Neural cell (in vitro differentiated cells): ENCODE measurements around the gene DTD1. TPM values are rescaled to one million over a fixed set of nuclear protein-coding genes. Genes with fewer than 3 reads are reported as not detected.

Source experiments
- H2AFZ ChIP-seq: fragments of 200-600, 300-800 bp; sonication (generic), shearing (Covaris generic); 2 replicates; pipeline ENCODE4 v1.6.0; 2014; ENCODE audit warnings: low read depth, mild to moderate bottlenecking, antibody characterized with exemption, low read length, moderate library complexity
- H3F3A ChIP-seq: fragments of 200-600 bp; shearing (Covaris generic); 2 replicates; pipeline ENCODE4 v1.6.1; 2016; ENCODE audit warnings: mild to moderate bottlenecking, moderate library complexity, mixed read lengths, antibody characterized with exemption, low read length; ENCODE audit not compliant: insufficient read depth, poor library complexity, severe bottlenecking
- H3K27ac ChIP-seq: fragments of 200-600, 300-800 bp; sonication (generic), shearing (Covaris generic); 2 replicates; pipeline ENCODE4 v1.5.1; 2014; ENCODE audit warnings: mild to moderate bottlenecking, low read length, moderate library complexity
- H3K27me3 ChIP-seq: fragments of 300-800, 200-600 bp; sonication (generic), shearing (Covaris generic); 2 replicates; pipeline ENCODE4 v1.6.0; 2014; ENCODE audit warnings: mild to moderate bottlenecking, low read depth, low read length, moderate library complexity; ENCODE audit not compliant: insufficient read depth
- H3K36me3 ChIP-seq: fragments of 300-800, 200-600 bp; sonication (generic), shearing (Covaris generic); 2 replicates; pipeline ENCODE4 v1.5.1; 2014; ENCODE audit warnings: mild to moderate bottlenecking, antibody characterized with exemption, low read length, moderate library complexity; ENCODE audit not compliant: insufficient read depth
- H3K4me2 ChIP-seq: fragments of 300-800, 200-600 bp; sonication (generic), shearing (Covaris generic); 2 replicates; pipeline ENCODE4 v1.6.0; 2014; ENCODE audit warnings: mild to moderate bottlenecking, low read length
- H3K4me3 ChIP-seq: fragments of 300-800, 200-600 bp; sonication (generic), shearing (Covaris generic); 2 replicates; pipeline ENCODE4 v1.5.1; 2014; ENCODE audit warnings: mild to moderate bottlenecking, low read length, moderate library complexity
- H3K79me2 ChIP-seq: fragments of 200-600 bp; shearing (Covaris generic); replicated peaks from 2 replicates; pipeline ENCODE4 v1.6.0; 2014; ENCODE audit warnings: mild to moderate bottlenecking, low read length, moderate library complexity; ENCODE audit not compliant: insufficient read depth
- H3K9ac ChIP-seq: fragments of 300-800, 200-600 bp; sonication (generic), shearing (Covaris generic); 2 replicates; pipeline ENCODE4 v1.6.1; 2016; ENCODE audit warnings: mild to moderate bottlenecking, low read length, mixed read lengths
- H3K9me2 ChIP-seq: fragments of 200-600 bp; shearing (Covaris generic); 2 replicates; pipeline ENCODE4 v1.6.1; 2016; ENCODE audit warnings: mild to moderate bottlenecking, low read length, mixed read lengths; ENCODE audit not compliant: insufficient read depth
- H3K9me3 ChIP-seq: fragments of 200-600, 300-800 bp; sonication (generic), shearing (Covaris generic); 2 replicates; pipeline ENCODE4 v1.6.1; 2016; ENCODE audit warnings: mild to moderate bottlenecking, mixed run types, low read length, moderate library complexity, mixed read lengths
- H4K20me1 ChIP-seq: fragments of 200-600 bp; shearing (Covaris generic); 2 replicates; pipeline ENCODE4 v1.6.1; 2016; ENCODE audit warnings: mild to moderate bottlenecking, mixed run types; ENCODE audit not compliant: insufficient read depth
- EP300 ChIP-seq: fragments of 450-650 bp; conservative IDR thresholded peaks from 2 replicates; pipeline ENCODE4 v1.6.1; 2014; ENCODE audit warnings: antibody characterized with exemption, mild to moderate bottlenecking, moderate library complexity; ENCODE audit not compliant: poor library complexity, severe bottlenecking
- EZH2 ChIP-seq: fragments of 200-600, 300-800 bp; shearing (Covaris generic), sonication (generic); IDR thresholded peaks from 2 replicates; pipeline ENCODE4 v1.6.1; 2014; ENCODE audit warnings: antibody characterized with exemption, low read length, borderline replicate concordance, mild to moderate bottlenecking; ENCODE audit not compliant: insufficient read depth, poor library complexity, severe bottlenecking
- MXI1 ChIP-seq: fragments of 450-650 bp; conservative IDR thresholded peaks from 2 replicates; pipeline ENCODE4 v1.6.1; 2014; ENCODE audit warnings: antibody characterized with exemption, mild to moderate bottlenecking; ENCODE audit not compliant: poor library complexity, severe bottlenecking
- POLR2AphosphoS5 ChIP-seq: IDR thresholded peaks from 2 replicates; pipeline ENCODE4 v1.6.1; 2012
- RAD21 ChIP-seq: fragments of 450-650 bp; conservative IDR thresholded peaks from 2 replicates; pipeline ENCODE4 v1.6.1; 2014; ENCODE audit warnings: antibody characterized with exemption, mild to moderate bottlenecking, moderate library complexity
- SMC3 ChIP-seq: fragments of 450-650 bp; conservative IDR thresholded peaks from 2 replicates; pipeline ENCODE4 v1.6.1; 2014; ENCODE audit warnings: antibody characterized with exemption, mild to moderate bottlenecking, moderate library complexity; ENCODE audit not compliant: poor library complexity
- TAF1 ChIP-seq: IDR thresholded peaks from 2 replicates; pipeline ENCODE4 v1.6.1; 2012; ENCODE audit warnings: low read depth
- polyA plus RNA-seq: library from polyadenylated mRNA; depleted of rRNA; stranded (reverse); fragments of >200 nt; gene quantifications from 2 replicates; pipeline ENCODE4 v1.2.3, GENCODE V29; 2014
- TF ChIP-seq, protein P1 (sequence below): IDR thresholded peaks from 2 replicates; pipeline ENCODE4 v1.6.1; 2012; ENCODE audit warnings: borderline replicate concordance
- TF ChIP-seq, protein P2 (sequence below): fragments of 450-650 bp; IDR thresholded peaks from 2 replicates; pipeline ENCODE4 v1.5.1; 2014; ENCODE audit warnings: antibody characterized with exemption, mild to moderate bottlenecking, moderate library complexity; ENCODE audit not compliant: poor library complexity, severe bottlenecking

DTD1 gene
- polyA plus RNA-seq, 1 donor from 2014 or later, result 337 TPM

DNA sequence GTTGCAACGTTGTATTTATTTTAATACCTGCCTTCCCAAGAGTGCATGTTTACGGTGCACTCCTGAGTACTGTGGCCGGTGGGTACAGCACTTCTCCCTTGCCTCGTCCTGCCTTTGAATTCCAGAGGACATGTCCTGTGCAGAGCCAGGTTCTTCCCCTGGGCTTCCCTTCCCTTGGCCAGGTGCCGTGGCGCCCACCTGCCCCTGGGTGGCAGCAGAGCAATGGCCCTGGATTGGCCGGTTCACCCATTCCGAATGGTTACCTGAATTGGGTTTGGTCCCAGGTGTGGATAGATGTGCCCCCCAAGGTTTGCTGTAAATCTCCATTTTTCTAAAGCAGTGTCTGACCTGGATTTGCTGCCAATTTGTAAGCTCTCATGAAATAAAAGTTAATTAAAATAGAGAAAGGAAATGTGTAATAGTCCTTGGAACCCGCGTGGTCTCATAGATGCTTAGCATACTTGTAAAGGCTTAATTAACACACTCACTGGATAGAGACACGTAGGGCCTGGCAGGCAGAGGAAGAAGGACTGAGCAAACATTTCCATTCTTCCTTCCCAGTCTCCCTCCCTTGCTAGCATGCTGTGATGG, 40.6 kb downstream of the DTD1 start:
- no peaks in the 10 kb centered on the region for H4K20me1 ChIP-seq

DNA sequence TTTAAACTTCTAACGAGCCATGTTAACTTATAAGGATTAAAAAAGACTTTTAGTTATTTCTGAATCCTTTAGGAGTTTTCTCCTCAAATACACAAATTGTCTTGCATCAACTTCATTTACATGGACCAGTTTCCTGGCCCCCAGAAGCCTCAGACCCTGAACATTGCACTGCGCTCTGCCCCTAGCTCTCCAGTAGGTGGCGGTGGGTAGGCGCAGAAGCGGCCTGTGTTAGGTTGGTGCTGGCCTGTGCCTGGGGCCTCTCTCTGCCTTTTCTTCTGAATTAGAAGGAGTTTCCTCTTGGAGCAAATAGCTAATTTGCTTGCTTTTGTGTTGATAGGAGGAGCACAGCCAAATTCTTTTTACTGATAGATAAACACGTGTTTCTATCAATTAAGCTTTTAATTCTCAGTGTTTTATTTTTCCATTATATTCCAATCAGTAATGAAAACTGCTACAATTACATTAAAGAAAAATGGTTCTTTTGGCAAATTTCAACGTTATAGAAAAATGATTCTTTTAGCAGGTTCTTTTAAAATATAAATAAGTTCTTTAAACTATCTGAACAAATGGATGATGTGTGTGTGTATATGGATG, 44.4 kb downstream of the DTD1 start:
- Histone ChIP-seq H3K9me3 (no peaks in the 10 kb centered on the region), H3F3A (no peaks in the 10 kb centered on the region), H2AFZ (no peak overlapping the region), H3K36me3 (no peaks in the 10 kb centered on the region), H3K27ac (no peak overlapping the region), H3K4me3 (no peak overlapping the region), H3K9ac (no peak overlapping the region), H3K79me2 (no peaks in the 10 kb centered on the region), H3K4me2 (no peak overlapping the region), H3K9me2 (no peaks in the 10 kb centered on the region), H4K20me1 (no peaks in the 10 kb centered on the region), H3K27me3 (no peaks in the 10 kb centered on the region)
- TF ChIP-seq, protein P1, sequence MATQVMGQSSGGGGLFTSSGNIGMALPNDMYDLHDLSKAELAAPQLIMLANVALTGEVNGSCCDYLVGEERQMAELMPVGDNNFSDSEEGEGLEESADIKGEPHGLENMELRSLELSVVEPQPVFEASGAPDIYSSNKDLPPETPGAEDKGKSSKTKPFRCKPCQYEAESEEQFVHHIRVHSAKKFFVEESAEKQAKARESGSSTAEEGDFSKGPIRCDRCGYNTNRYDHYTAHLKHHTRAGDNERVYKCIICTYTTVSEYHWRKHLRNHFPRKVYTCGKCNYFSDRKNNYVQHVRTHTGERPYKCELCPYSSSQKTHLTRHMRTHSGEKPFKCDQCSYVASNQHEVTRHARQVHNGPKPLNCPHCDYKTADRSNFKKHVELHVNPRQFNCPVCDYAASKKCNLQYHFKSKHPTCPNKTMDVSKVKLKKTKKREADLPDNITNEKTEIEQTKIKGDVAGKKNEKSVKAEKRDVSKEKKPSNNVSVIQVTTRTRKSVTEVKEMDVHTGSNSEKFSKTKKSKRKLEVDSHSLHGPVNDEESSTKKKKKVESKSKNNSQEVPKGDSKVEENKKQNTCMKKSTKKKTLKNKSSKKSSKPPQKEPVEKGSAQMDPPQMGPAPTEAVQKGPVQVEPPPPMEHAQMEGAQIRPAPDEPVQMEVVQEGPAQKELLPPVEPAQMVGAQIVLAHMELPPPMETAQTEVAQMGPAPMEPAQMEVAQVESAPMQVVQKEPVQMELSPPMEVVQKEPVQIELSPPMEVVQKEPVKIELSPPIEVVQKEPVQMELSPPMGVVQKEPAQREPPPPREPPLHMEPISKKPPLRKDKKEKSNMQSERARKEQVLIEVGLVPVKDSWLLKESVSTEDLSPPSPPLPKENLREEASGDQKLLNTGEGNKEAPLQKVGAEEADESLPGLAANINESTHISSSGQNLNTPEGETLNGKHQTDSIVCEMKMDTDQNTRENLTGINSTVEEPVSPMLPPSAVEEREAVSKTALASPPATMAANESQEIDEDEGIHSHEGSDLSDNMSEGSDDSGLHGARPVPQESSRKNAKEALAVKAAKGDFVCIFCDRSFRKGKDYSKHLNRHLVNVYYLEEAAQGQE, result no peak
- TF ChIP-seq, protein P2, sequence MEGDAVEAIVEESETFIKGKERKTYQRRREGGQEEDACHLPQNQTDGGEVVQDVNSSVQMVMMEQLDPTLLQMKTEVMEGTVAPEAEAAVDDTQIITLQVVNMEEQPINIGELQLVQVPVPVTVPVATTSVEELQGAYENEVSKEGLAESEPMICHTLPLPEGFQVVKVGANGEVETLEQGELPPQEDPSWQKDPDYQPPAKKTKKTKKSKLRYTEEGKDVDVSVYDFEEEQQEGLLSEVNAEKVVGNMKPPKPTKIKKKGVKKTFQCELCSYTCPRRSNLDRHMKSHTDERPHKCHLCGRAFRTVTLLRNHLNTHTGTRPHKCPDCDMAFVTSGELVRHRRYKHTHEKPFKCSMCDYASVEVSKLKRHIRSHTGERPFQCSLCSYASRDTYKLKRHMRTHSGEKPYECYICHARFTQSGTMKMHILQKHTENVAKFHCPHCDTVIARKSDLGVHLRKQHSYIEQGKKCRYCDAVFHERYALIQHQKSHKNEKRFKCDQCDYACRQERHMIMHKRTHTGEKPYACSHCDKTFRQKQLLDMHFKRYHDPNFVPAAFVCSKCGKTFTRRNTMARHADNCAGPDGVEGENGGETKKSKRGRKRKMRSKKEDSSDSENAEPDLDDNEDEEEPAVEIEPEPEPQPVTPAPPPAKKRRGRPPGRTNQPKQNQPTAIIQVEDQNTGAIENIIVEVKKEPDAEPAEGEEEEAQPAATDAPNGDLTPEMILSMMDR, result peak; percentile 95
- TF ChIP-seq MXI1 (no peak), RAD21 (peak; percentile 98), EZH2 (no peak), EP300 (no peak), SMC3 (peak; percentile 96), TAF1 (no peak), POLR2AphosphoS5 (no peak)

More for the DNA sequence above, 40.6 kb downstream of the DTD1 start:
- no peaks in the 10 kb centered on the region for H3K79me2 ChIP-seq
- H2AFZ ChIP-seq, result no peak overlapping the region
- H3K4me3 ChIP-seq, result no peak overlapping the region
- H3K27ac ChIP-seq, result no peak overlapping the region
- TF ChIP-seq MXI1, result no peak
- TF ChIP-seq EZH2, result no peak
- TF ChIP-seq SMC3, result peak; percentile 33
- peak; percentile 58 for TF ChIP-seq RAD21
- TF ChIP-seq, protein P2, result peak; percentile 57
- no peak for TF ChIP-seq TAF1
- TF ChIP-seq, protein P1, result no peak
- no peak for TF ChIP-seq POLR2AphosphoS5
- TF ChIP-seq EP300, result no peak
- H3K27me3 ChIP-seq, result no peaks in the 10 kb centered on the region
- H3K36me3 ChIP-seq, result no peaks in the 10 kb centered on the region
- H3K9me2 ChIP-seq, result no peaks in the 10 kb centered on the region
- H3K9me3 ChIP-seq, result no peaks in the 10 kb centered on the region
- H3K9ac ChIP-seq, result no peak overlapping the region
- H3K4me2 ChIP-seq, result no peak overlapping the region
- no peaks in the 10 kb centered on the region for H3F3A ChIP-seq
